Stimulated activated CD8-positive, alpha-beta memory T cell treated with anti-CD3 and anti-CD28 coated beads, Interleukin-15, amount 100 ng/mL, for 48 hours (primary cell): ENCODE data around the gene ANKMY1.
"Not testable (repeated sequence)": the region's sequence is repeated elsewhere in the genome, so short reads cannot be mapped to it uniquely, and the experiment has no call there.

Source experiments
- DNase-seq, 2 donors: peaks; one replicate each; pipeline ENCODE4 v3.0.0-alpha.2; 2020; ENCODE audit warnings: low read depth in 2 of 2

ANKMY1 gene

DNA sequence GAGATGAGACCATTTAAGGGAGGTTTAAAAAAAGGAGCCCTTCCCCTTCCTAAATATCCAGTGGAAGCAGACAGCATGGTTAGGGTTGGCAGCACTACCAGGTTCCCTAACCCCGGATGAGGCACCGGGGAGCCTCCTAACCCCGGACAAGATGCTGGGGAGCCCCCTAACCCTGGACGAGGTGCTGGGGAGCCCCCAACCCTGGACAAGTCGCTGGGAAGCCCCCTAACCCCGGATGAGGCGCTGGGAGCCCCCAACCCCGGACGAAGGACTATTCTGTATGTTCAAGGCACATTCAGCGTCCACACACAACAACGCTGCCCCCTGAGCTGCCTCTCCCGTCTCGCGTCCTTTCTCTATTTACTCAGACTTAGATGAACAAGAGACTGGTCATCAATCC is 51.9 kb downstream of the ANKMY1 start:
- no peak for DNase-seq

DNA sequence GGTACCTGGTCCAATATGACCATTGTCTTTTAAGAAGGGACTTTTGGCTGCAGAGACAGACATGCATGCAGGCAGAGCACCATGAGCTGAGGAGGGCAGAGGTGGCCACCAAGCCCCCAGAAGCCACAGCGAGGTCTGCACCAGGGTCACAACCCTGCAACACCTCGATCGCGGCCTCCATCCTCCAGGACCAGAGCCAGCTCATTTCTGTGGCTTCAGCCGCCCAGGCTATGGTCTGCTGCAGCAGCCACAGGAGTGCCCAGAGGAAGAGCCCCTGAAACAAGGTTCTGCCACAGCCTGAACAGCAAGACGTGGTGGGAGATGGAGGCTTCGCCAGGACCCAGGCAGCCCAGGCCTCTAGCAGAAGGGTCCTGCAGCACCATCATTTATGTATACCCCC is 53.9 kb downstream of the ANKMY1 start:
- no peak for DNase-seq

DNA sequence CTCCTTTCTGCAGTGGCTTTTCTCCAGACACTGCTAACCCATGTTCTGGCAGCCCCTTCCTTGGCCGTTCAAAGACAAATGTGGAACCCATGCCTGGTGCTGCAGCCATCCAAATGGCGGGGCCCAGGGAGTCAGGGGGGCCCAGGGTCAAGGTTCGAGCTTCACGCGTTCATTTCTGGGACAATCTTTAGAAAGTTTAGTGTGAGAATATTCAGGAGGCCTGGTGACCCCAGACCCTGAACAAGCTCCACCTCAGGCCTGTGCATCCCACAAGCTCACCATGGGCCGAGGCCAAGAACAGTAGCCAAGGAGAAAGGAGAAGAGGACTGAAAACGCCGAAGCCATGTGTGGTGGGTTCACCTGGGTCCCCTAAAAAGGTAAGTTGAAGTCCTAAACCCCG is 54.4 kb downstream of the ANKMY1 start:
- DNase-seq, result no peak

DNA sequence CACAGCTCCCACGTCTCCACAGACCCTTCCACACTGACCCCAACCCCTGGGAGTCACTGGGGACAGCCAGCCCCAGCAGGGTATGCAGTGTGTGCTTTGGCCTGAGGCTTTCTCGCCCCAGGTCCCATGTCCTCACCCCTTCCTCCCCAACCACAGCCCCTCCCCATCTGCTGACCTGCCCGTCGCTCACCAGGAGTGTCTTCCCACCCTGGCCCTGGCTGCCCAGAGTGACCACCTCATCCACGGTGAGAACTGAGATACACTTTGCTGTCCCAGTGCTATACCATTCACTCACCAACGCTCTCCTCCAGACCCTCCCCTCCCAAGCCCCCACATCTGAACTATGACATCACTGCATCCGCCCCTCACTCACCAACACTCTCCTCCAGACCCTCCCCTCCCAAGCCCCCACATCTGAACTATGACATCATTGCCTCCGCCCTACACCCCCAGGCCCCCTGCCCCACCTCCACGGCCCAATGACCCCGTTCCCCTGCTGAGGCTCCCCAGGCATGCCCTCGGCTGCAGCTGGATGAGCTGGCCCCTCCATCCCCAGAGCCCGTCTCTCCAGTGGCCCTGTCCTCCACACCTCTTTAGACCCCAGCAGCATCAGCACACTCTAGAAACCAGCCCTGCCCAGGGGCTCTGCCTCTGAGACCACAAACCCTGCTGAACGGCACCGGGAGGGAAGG is 55.2 kb downstream of the ANKMY1 start:
- no peak for DNase-seq

DNA sequence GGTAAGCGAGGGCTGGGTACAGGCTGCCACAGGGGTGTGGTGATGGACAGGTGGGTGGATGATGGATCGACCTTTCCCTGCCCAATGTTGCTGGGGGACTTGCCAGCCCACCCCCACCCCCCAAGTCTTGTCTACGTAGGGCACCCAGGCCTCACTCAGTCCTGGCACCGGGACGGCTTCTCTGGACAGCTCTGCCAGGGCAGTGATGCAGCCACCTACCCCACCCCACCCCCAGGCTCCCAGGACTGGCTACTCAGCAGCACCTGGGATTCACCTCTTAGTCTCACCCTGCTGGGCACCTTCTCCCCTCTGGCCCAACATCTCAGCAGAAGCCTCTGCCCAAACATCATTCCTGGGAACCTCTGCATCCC is 55.7 kb downstream of the ANKMY1 start:
- DNase-seq, result no peak

DNA sequence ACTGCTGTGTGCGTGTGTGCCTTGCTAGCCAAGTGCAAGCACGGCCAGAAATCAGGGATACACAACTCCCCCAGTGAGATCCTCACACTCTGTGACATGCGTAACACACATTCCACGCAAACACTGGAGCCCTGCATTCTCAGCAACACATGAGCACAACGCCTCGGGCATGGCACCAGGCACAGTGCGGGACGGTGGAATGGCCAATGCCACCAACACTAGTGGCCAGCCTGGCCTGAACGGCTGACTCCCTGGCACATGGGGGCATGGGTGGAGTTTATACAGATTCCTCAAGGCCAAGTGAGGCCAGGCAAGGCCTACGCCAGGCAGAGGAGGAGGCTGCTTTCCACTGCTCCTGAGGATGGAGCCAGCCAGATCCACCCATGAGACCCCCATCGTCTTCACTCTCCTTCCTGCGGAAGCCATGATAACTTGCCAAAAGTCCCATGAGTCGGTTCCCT is 56.2 kb downstream of the ANKMY1 start:
- DNase-seq, result no peak

DNA sequence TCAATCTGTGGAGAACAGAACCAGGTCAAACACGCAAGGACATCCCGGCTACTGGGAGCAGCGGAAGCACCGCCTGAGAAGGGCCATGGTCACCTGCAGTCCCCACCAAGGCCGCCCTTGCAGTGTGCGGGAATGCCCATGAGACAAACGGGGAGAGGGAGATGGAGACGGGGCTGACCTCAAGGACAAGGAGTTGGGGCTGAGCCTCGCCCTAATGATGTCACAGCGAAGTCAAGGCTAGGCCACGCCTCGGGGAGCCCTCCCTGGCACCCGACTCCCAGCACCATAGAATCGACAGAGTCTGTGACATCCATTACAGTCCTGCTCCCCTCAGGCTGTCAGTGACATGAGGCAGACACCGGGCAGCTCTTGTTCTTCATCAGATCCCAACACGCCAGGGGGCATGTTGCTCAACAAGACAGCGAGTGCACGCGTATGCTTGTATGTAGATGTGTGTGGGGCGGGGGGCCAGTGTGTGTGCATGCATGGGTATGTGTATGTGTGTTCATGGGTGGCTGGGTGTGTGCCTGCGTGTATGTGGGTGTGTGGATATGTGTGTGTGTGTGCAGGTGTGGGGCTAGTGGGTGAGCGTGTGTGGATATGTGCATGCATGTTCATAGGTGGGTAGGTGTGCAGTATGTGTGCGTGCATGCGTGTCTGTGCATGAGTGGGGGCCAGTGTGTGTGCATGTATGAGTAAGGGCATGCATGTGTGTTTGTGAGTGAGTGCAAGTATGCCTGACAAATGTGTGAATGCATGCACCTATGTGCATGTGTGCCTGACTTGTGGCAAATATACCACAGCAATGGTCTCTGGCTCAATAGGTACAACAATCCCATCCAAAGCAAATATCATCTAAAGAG is 57.0 kb downstream of the ANKMY1 start:
- no peak for DNase-seq

DNA sequence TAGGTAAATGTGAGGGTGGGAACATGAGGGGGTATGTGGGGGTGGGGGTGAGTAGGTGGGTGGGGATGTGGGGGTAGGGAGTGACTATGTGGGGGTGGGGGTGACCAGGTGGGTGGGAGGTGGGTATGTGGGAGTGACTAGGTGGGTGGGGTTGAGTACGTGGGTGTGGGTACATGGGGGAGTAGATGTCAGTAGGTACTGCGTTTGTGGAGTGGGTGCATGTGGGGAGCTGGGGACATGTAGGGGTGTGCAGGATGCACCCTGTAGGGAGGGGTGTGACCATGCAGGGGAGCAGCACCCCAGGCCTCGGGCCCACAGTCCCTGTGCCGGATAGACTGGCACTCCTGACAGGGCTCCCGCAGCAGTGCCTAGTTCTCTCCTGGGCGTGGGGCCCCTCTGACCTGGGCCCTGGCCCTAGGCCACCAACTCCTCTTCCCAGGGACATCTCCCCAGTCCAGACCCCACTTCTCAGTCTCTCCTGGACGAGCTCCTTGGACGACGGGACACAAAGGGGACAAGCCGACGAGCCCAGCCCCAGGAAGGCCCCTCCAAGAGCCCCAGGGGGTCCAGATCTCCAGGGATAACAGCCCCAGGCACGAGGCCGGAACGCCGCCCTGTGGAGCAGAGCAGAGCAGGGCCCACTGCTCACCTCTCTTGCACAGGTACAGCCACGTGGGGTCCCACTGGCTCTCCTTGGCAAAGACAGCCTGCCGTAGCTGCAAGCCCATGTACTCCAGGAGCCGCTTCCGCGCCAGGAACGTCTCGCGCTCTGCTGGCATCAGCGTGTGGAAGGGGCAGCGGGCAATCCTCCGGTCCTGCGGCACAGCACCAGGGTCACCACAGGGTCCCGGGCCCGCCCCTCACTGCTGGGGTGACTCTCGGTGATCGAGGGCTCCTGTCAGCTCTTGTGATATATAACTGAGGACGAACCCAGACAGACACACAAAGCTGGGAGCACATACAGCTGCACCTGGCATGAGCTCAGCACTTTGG is 58.2 kb downstream of the ANKMY1 start:
- DNase-seq, result no peak

DNA sequence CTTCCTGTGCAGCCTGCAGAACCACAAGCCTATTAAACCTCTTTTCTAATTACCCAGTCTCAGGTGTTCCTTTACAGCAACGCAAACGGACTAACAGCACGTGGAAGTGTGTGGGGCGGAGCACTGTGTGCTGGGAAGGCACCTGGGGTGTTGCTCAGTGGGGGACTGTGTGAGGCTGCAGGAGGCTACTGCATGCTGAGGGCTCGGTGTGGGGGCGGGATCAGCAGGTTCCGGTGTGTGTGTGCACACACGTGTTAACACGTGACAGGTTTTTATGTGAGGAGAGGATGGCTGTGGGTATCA is 58.9 kb downstream of the ANKMY1 start:
- DNase-seq, result no peak

DNA sequence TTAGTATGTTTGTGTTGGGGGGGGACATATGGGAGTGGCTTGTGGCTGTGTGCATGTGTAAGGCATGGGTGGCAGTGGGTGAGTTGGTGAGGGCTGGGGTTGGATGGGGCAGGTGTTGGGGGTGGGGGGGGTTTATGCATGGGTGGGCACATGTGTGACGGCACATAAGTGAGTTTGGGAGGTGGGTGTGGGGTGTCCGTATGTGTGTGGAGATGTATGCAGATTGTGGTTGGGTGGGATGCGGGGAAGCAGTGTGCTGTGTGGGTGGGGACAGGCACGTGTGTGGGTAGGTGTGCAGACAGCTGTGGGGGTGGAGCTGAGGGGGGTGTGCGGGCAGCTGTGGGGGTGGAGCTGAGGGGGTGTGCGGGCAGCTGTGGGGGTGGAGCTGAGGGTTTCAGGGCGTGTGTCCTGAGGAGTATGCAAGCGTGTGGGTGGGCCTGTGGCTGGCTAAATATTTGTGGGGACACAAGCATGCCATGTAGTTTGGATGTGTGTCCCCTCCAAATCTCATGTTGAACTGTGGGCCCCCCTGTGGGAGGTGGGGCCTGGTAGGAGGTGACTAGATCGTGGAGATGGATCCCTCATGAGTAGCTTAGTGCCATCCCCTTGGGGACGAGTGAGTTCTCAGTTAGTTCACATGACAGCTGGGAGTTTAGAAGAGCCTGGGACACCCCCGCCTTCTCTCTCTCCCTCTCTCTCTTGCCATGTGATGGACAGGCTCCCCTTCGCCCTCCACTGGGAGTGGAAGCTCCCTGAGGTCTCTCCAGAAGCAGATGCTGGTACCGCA is 59.4 kb downstream of the ANKMY1 start:
- DNase-seq, result no peak

DNA sequence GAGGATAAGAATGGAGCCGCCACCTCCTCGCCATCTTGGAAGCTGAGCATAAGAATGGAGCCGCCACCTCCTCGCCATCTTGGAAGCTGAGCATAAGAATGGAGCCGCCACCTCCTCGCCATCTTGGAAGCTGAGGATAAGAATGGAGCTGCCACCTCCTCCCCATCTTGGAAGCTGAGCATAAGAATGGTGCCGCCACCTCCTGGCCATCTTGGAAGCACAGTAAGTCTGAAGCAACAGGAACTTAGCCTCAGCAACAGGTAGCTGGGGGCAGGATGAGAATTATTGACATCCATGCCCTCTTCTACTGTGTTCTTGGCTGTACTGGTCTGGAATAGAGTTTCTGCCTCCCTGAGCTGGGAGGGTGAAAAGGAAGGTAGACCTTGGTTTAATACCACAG is 60.7 kb downstream of the ANKMY1 start:
- DNase-seq, result not testable (repeated sequence)

DNA sequence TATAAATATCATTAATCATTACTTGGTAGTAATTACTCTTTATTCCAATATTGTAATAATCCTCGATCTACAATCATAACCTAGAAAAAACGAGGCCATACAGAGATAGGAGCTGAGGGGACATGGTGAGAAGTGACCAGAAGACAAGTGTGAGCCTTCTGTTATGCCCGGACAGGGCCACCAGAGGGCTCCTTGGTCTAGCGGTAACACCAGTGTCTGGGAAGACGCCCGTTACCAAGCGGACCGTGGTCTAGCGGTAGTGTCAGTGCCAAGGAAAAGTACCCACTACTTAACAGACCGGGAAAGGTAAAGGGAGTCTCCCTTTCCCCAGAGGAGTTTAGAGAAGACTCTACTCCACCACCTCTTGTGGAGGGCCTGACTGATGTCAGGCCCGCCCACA is 62.8 kb downstream of the ANKMY1 start:
- not testable (repeated sequence) for DNase-seq

DNA sequence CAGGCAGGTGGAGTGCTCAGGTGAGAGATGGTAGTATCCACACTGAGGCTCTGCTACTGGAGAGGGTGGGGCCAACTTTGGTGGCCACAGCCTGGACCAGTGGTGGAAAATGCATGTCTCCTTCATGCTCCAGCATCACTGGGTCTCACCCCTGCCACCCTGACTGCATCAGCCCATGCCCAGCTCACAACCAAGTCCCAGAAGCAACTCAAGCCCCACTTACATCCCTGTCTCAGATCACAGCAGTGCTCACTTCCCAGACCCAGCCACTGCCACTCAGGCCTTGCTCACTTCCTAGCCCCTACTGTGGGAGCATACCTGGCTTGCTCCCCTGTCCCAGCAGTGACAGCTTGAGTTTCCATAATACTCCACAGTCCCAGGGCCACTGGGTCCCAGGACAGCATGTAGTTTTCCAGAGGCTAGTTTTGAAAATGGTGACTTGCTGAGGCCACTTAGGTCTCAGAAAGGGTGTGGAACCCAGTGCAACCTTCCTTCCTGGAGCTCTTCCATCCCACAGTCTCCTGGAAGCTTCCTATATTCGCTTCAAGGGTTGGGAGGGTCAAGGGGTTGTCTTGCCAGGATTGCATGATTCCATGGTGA is 63.5 kb downstream of the ANKMY1 start:
- DNase-seq, result no peak

DNA sequence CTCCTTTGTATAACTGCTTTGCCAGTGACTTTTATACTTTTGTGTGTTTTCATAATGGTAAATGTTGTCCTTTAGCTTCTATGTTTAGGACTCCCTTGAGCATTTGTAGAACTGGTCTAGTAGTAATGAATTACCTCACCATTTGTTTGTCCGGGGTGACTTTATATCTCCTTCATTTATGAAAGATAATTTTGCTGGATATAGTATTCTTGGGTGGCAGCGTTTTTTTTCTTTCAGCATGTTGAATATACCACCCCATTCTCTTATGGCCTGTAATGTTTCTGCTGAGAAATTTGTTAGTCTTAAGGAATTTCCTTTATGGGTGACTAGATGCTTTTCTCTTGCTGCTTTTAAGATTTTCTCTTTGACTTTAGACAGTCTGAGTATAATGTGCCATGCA is 66.3 kb downstream of the ANKMY1 start:
- DNase-seq, result no peak

DNA sequence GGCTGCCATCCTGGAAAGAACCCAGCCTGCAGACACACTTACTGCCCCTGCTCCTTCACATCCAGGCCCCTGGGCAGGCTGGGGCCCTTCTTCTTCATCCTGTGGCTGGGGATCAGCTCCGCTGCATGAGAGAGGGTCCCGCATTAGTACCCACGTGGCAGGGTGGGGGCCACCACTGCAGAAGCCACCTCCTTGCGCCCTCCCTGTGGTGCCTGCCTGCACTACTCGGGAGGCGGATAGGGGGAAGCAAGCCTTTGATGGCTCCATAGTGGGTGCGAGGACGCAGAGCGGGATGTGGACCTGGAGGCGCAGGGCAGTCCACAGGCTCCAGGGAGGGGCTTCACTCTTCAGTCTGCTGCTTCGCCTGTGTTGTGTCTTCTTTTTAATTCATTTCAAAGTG is 75.6 kb downstream of the ANKMY1 start:
- DNase-seq, result no peak

DNA sequence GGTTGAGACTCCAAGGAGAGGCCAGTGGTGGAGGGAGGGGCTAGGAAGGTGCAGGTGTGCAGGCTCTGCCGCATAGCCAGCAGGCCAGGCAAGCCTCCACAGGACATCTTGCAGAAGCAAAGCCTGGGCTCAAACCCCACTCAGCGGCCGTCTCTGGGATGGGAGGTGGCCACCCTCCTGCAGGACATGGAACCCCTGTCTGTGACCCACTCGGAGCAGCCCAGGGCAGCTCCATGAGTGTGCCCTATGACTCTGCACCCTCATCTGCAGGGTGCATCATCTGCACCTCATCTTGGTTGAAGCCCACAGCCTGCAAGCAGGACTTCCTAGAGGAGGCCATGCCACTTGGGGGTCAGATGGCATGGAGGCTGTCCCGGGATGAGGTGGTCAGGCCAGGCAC is 76.1 kb downstream of the ANKMY1 start:
- no peak for DNase-seq

DNA sequence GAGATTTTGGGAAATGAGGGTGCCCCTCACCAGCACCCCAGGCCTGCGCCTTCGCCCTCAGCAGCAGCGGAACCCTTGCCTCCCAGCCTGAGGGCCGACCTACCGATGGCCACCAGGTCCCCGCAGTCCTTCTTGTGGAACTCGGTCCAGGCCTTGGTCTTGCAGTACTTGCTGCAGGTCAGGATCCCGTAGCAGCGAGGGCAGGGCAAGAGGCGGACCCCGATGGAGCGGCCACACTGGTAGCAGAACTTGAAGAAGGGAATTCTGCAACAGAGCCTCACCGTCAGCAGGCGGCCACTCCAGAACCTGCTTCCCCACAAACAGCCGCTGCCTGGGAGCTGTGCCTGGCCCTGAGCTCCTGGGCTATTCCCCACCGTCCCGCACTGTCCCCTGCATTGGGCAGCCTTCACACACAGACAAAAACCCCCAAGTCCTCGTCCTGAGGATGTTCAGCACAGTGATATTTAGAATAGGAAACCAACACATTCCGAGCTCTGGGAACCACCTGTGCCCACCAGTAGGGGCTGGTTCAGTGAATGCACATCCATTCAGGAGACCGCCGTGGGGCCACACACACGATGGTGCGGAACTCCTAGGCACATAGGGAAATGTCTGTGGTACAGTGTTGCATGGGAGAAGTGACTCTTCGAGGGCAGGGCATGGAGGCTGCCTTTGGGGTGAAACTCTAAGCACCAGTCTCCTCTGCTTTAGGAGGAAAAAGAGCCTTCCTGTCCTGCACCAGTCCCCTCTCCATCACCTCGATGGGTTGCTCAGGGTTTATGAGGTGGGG is 76.8 kb downstream of the ANKMY1 start:
- DNase-seq, result no peak

DNA sequence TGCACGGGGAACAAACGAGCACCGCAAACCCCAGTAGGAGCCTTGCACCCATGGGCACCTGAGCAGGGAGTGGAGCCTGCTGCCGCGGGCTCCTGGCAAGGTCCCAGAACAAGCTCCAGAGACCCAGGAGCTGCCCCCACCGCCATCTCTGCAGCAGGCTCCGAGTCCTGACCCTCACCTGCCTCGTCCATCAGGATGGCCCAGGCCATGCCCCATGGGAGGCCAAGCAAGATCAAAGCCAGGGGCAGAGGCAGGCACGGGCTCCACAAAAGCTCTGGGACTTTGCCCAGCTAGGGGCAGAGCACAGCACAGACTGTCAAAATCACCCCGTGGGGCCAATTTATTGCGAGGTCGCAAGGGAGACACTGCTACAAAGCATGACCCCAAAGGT is 78.7 kb downstream of the ANKMY1 start:
- DNase-seq, result no peak

DNA sequence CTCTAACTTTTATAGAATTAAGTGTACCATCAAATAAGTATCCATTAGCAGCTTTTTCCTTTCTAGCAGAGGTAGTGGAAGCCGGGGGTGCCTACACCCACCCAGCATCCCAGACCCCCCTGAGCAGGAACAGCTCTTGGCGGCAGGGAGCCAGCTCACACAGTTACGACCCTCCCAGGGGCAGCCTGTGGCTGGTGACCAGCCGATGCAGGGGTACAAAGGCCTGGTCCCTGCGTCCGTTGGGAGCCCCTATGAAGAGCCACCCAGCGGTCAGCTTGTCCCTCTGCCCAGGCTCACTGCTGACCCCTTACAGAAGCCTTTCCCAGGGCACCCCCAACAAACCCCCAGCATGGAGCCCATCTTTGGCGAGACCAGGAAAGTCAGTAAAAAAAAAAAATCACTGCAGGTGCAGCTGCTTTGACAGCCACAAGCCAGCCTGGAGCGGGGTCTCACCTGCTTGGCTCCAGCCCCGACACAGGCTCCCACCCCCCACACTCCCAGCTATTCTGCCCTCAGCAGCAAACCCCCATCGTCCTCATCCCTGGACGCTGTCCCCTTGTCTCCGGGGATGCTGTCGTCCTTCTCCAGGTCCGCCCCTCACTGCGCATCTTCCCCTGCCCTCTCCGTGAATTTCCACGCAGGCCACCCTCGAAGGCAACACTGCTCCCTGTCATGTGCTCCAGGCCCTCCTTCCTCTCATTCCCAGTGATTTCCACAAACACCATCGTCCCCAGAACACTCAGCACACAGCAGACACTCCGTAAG is 79.3 kb downstream of the ANKMY1 start:
- no peak for DNase-seq

DNA sequence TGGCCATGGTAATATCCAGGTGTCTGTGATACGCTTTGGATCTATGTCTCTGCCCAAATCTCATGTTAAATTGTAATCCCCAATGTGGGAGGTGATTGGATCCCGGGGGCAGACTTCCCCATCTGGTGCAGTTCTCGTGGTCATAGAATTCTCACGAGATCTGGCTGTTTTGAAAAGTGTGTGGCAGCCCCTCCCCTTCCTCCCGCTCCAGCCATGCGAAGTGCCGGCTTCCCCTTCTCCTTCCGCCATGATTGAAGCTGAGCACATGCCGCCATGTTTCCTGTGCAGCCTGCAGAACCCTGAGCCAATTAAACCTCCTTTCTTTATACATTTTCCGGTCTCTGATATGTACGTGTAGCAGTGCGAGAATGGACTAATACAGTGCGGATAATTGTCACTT is 79.9 kb downstream of the ANKMY1 start:
- no peak for DNase-seq
